Measurements from ENCODE around the gene TOP2B. TPM values are rescaled to one million over a fixed set of nuclear protein-coding genes. Genes with fewer than 3 reads are reported as not detected.

The TOP2B gene
- total RNA-seq, 2 experiments from 2014 or later: 165 to 171 TPM

- Mint-ChIP-seq H3K9me3 (no peaks in the 10 kb centered on the region), H3K4me3 (no peak overlapping the region), H3K4me1 (ENCODE audit: low read depth) (no peaks in the 10 kb centered on the region), H3K36me3 (ENCODE audit: low read depth) (no peaks in the 10 kb centered on the region), H3K27ac (no peak overlapping the region), H3K27me3 (no peaks in the 10 kb centered on the region)
- ChIA-PET POLR2A (no interaction called here), CTCF (interaction anchor here (2.0 kb wide), 1 partner anchor 8 kb away, joined by 7 read pairs; no protein-coding TSS in a partner anchor)
- TF ChIP-seq CTCF (IDR thresholded peaks at IDR 0.05): no peak
- DNase-seq (no peak), ATAC-seq (no peak)
- intact Hi-C loops (cut with micrococcal nuclease): no loop called here
These were observed 77.6 kb downstream of the TOP2B start for GRCh38 chr3:25587094-25587493.

GRCh38 chr3:25586553-25586952, 78.2 kb downstream of the TOP2B start:
- intact Hi-C loops (cut with micrococcal nuclease): no loop called here
- H3K4me1 Mint-ChIP-seq (ENCODE audit: low read depth): no peaks in the 10 kb centered on the region
- no peak overlapping the region for H3K4me3 Mint-ChIP-seq
- H3K36me3 Mint-ChIP-seq (ENCODE audit: low read depth): no peaks in the 10 kb centered on the region
- no peaks in the 10 kb centered on the region for H3K9me3 Mint-ChIP-seq
- ChIA-PET CTCF (interaction anchor here (2.0 kb wide), 1 partner anchor 8 kb away, joined by 7 read pairs; no protein-coding TSS in a partner anchor), POLR2A (no interaction called here)
- TF ChIP-seq CTCF (IDR thresholded peaks at IDR 0.05): no peak
- ATAC-seq (no peak), DNase-seq (no peak)
- no peaks in the 10 kb centered on the region for H3K27me3 Mint-ChIP-seq
- no peak overlapping the region for H3K27ac Mint-ChIP-seq

- Mint-ChIP-seq H3K4me3 (no peak overlapping the region), H3K9me3 (no peaks in the 10 kb centered on the region), H3K4me1 (ENCODE audit: low read depth) (no peaks in the 10 kb centered on the region), H3K36me3 (ENCODE audit: low read depth) (no peaks in the 10 kb centered on the region), H3K27ac (no peak overlapping the region), H3K27me3 (no peaks in the 10 kb centered on the region)
- DNase-seq (no peak), ATAC-seq (no peak)
- intact Hi-C loops (cut with micrococcal nuclease): no loop called here
- ChIA-PET POLR2A (no interaction called here), CTCF (interaction anchor here (1.0 to 2.0 kb wide), 2 partner anchors 8 to 9 kb away, joined by 3 to 7 read pairs; no protein-coding TSS in a partner anchor)
- no peak for TF ChIP-seq CTCF (IDR thresholded peaks at IDR 0.05)
These were observed 78.6 kb downstream of the TOP2B start for GRCh38 chr3:25586167-25586505.

- no peak for TF ChIP-seq CTCF (IDR thresholded peaks at IDR 0.05)
- no peaks in the 10 kb centered on the region for H3K27me3 Mint-ChIP-seq
- DNase-seq: no peak
- no peaks in the 10 kb centered on the region for H3K4me1 Mint-ChIP-seq (ENCODE audit: low read depth)
- ChIA-PET POLR2A (no interaction called here), CTCF (interaction anchor here (1.0 to 2.0 kb wide), 2 partner anchors 8 to 9 kb away, joined by 3 to 7 read pairs; no protein-coding TSS in a partner anchor)
- H3K27ac Mint-ChIP-seq: no peak overlapping the region
- no peak overlapping the region for H3K4me3 Mint-ChIP-seq
- no peak for ATAC-seq
- H3K9me3 Mint-ChIP-seq: no peaks in the 10 kb centered on the region
- no peaks in the 10 kb centered on the region for H3K36me3 Mint-ChIP-seq (ENCODE audit: low read depth)
- intact Hi-C loops (cut with micrococcal nuclease): no loop called here
These were observed 79.1 kb downstream of the TOP2B start for GRCh38 chr3:25585361-25586166.

GRCh38 chr3:25584011-25584789, 80.5 kb downstream of the TOP2B start:
- Mint-ChIP-seq H3K4me1 (ENCODE audit: low read depth) (no peaks in the 10 kb centered on the region), H3K9me3 (no peaks in the 10 kb centered on the region), H3K36me3 (ENCODE audit: low read depth) (no peaks in the 10 kb centered on the region), H3K4me3 (no peak overlapping the region), H3K27ac (no peak overlapping the region), H3K27me3 (peaks cover 2% of the 10 kb centered on the region)
- CTCF ChIA-PET: no interaction called here
- ATAC-seq (no peak), DNase-seq (no peak)
- no peak for TF ChIP-seq CTCF (IDR thresholded peaks at IDR 0.05)
- POLR2A ChIA-PET: no interaction called here
- intact Hi-C loops (cut with micrococcal nuclease): no loop called here

Measured in activated CD8-positive, alpha-beta T cell treated with anti-CD3 and anti-CD28 coated beads for 36 hours (primary cell).